ENCODE results near the gene RBFA.
"Not testable (repeated sequence)": the region's sequence is repeated elsewhere in the genome, so short reads cannot be mapped to it uniquely, and the experiment has no call there.

The RBFA gene

GRCh38 chr18:80034068-80034851 is at the start of gene RBFA:
Gene RBFA, plus strand, starts transcription at chr18:80034434. Its CDS starts 62 bp downstream, at chr18:80034496.
- peak; percentile 97 to 100 (median 100) for DNase-seq
- intact Hi-C loops (cut with DNase I), result loop anchor here (5.0 to 10.0 kb wide), 3 partner anchors 47 to 357 kb away; partner anchors contain the start of genes CTDP1 and TXNL4A

DNA sequence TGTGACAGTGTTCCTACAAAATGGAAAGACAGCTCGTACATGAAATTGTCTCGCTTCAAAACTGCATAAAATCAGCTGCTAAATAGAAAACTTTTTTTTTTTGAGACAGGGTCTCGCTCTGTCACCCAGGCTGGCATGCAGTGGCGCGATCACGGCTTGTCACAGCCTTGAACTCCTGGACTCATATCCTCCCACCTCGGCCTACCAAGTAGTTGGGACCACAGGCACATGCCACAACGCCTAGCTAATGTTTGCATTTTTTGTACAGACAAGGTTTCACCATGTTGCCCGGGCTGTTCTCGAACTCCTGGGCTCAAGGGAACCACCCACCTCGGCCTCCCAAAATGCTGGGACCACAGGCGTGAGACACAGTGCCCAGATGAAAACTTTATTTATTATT is 49.1 kb upstream of the RBFA start:
- DNase-seq, result no peak
- intact Hi-C loops (cut with DNase I), result loop anchor here (5.0 kb wide), 2 partner anchors 33 to 47 kb away; partner anchors contain the start of genes RBFA and SLC66A2

DNA sequence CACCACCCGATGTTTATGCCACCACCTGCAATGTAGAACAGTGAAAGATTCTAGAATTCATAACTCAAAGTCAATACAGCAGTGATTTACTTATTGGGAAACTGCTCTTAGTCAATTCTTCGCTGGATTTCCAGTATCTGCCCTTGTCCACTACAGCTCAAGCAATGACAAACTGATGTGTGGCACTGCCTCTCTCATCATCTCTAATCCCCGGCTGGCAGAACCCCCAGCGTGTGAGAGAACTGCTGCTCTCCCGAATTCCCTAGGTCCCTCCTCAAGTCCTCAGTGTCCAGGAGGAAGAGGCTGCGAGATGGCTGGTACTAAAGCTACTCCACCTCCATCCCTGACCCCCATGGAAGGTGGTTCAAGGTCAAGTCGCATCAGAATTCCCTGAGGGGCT is 47.5 kb upstream of the RBFA start:
- intact Hi-C loops (cut with DNase I), result loop anchor here (5.0 kb wide), 2 partner anchors 34 to 46 kb away; partner anchors contain the start of genes RBFA and SLC66A2
- no peak for DNase-seq

DNA sequence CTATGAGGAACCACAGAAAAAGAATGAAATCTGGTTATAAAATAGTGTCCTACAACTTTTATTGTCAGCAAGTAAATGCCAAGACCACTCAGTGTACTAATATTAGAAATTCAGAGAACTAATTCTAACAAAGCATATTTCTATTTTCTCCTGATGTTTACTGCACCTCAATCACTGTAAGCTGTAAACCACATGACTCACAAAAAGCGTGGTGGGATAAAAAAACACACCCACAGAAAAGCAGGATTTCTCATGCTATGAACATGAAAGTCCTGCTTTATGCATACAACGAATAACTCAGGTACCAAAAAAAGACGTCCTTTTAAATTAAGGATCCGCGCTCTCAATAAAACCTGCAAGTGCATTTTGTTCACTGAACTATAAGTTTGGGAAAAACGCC is 46.7 kb upstream of the RBFA start:
- no peak for DNase-seq

DNA sequence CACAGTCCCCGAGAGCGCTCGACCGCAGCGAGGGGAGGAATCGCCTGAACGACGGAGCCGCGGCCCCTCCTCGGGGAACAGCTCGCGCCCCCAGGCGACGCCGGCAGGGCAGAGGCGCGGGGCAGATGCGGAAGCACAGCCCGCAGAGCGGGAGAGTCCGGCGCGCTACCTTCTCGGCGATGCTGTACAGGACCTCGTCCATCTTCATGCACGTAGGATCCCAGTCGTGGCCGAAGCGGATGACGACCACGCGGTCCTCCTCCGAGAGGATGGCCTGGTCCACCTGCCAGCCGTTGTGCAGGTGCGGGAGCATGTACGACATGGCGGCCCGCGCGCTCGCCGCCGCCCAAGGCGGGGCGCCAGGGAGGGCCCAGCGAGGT is 46.2 kb upstream of the RBFA start:
- DNase-seq, result peak; percentile 22 to 83 (median 66)
- intact Hi-C loops (cut with DNase I), result loop anchor here (5.0 kb wide), 2 partner anchors 36 to 44 kb away; partner anchors contain the start of genes RBFA and SLC66A2

More for the DNA sequence above, 46.7 kb upstream of the RBFA start:
- intact Hi-C loops (cut with DNase I), result loop anchor here (5.0 kb wide), 2 partner anchors 35 to 45 kb away; partner anchors contain the start of genes RBFA and SLC66A2

- intact Hi-C loops (cut with DNase I), result loop anchor here (5.0 kb wide), 2 partner anchors 36 to 44 kb away; partner anchors contain the start of genes RBFA and SLC66A2
- peak; percentile 72 to 95 (median 89) for DNase-seq
These were observed 45.6 kb upstream of the RBFA start, which contains the start of gene TXNL4A for GRCh38 chr18:79988451-79989194. Gene TXNL4A, minus strand, starts transcription at chr18:79988563. Its CDS starts 171 bp downstream, at chr18:79988392.

DNA sequence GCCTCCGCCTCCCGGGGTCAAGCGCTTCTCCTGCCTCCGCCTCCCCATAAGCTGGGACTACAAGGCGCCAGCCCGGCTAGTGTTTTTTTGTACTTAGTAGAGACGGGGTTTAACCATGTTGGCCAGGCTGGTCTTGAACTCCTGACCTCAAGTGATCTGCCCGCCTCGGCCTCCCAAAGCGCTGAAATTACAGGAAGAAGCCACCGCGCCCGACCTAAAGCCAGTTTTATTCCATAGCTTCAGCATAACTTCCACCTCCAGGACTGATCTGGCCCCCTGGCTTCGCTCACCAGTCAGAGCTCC is 45.1 kb upstream of the RBFA start:
- intact Hi-C loops (cut with DNase I), result loop anchor here (5.0 kb wide), 2 partner anchors 37 to 43 kb away; partner anchors contain the start of genes RBFA and SLC66A2
- DNase-seq, result peak in 1 of 42 donors; percentile 18

- no peak for DNase-seq
- intact Hi-C loops (cut with DNase I), result no loop called here
These were observed 42.7 kb upstream of the RBFA start for GRCh38 chr18:79991494-79991893.

DNA sequence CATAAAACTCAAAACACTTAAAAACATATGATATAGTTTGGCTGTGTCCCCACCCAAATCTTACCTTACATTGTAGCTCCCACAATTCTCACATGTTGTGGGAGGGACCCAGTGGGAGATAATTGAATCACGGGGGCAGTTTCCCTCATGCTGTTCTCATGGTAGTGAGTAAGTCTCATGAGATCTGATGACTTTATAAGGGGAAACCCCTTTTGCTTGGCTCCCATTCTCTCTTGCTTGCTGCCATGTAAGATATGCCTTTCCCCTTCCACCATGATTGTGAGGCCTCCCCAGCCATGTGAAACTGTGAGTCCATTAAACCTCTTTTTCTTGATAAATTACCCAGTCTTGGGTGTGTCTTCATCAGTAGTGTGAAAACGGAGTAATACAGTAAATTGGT is 34.5 kb upstream of the RBFA start:
- intact Hi-C loops (cut with DNase I), result not testable (repeated sequence)
- DNase-seq, result peak in 1 of 42 donors; percentile 7

DNA sequence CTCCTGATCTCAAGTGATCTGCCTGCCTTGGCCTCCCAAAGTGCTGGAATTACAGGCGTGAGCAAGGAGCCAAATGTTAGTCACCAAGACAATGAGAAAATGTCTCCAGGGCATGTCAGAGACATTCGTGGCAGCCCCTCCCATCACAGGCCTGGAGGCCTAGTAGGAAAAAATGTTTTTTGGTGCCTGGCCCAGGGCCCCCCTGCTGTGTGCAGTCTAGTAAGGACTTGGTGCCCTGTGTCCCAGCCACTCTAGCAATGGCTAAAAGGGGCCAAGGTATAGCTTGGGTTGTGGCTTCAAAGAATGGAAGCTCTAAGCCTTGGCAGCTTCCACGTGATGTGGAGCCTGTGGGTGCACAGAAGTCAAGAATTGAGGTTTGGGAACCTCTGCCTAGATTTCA is 33.4 kb upstream of the RBFA start:
- intact Hi-C loops (cut with DNase I), result no loop called here
- DNase-seq, result no peak

DNA sequence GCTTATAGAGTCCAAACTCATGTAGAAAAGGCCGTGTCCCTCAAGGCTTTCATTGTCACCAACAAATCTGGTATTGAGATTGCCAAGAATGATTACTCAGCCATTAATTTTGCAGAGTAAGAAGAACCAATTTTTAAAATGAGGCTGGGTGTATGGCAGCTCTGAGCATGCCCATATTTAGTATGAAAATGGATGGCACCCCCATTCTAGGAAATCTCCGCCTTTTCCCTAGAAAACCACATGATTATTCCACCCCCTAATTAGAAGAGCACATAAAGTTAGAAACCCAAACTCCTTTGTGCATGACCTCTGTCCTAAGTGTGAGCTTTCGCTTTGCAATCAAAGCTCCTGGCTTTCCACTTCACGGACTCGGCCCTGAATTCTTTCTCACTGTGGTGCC is 31.8 kb upstream of the RBFA start:
- intact Hi-C loops (cut with DNase I), result no loop called here
- DNase-seq, result no peak

GRCh38 chr18:80004600-80005342 is 29.5 kb upstream of the RBFA start:
- no peak for DNase-seq
- intact Hi-C loops (cut with DNase I), result no loop called here

- intact Hi-C loops (cut with DNase I), result no loop called here
- peak in 8 of 42 donors; percentile 17 to 44 (median 28) for DNase-seq
These were observed 27.5 kb upstream of the RBFA start for GRCh38 chr18:80006724-80007123.

- peak in 15 of 42 donors; percentile 8 to 86 (median 37) for DNase-seq
- intact Hi-C loops (cut with DNase I), result no loop called here
These were observed 24.3 kb upstream of the RBFA start for GRCh38 chr18:80009661-80010550.

GRCh38 chr18:80010551-80010906 is 23.7 kb upstream of the RBFA start:
- DNase-seq, result peak in 3 of 42 donors; percentile 13 to 46 (median 16)
- intact Hi-C loops (cut with DNase I), result no loop called here

GRCh38 chr18:80011496-80012137 is 22.6 kb upstream of the RBFA start:
- DNase-seq; intact Hi-C loops (cut with DNase I): not testable (repeated sequence)

- DNase-seq, result no peak
- intact Hi-C loops (cut with DNase I), result no loop called here
These were observed 21.5 kb upstream of the RBFA start for GRCh38 chr18:80012714-80013113.

DNA sequence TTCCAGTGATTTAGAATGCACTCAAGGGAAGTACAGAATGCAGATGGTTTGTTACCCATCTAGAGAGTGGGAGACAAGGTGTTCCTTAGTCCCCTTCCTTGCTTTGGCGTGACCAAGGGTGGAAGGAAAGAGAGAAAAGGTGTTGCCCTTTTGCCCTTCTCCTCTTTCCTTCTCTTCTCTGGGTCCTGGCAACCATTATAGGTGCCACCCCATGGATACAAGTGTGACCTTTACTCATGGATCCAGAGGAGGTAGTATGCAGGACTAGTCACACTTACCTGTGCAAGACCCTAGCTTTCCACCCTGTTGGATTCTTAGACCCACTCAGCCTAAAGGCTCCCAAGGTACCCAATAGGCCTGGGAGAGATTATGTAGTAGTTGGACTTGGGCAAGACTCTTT is 11.6 kb upstream of the RBFA start:
- no peak for DNase-seq
- intact Hi-C loops (cut with DNase I), result no loop called here
